GM12801 (cell line): ENCODE data around the gene CRADD.

Experiments
- CTCF ChIP-seq: IDR thresholded peaks from one replicate; pipeline ENCODE4 v1.5.1; 2011; ENCODE audit warnings: control low read depth; ENCODE audit not compliant: insufficient read length; ENCODE audit errors: extremely low read depth

Gene CRADD

DNA sequence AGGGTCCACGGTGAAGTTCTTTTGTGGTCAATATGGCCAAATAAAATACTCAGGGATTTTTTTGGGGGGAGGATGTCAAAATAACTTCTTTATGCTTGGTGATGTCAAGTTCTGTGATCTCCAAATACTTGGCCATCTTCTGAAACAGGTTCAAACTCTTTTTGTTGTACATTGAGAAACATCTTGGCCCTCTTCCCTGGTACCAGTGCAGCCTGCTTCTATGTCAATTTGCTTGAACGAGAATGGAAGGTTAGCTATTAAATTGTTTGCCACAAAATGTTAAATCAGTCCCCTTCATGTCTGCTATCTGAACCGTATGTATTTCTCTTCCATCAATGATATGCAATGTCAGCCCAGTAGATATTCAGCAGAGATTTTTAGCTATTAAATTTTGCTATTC is 6.1 kb upstream of the CRADD start:
- TF ChIP-seq CTCF, result no peak

GRCh38 chr12:93673084-93673483 is 4.1 kb upstream of the CRADD start:
- TF ChIP-seq CTCF, result no peak

- no peak for TF ChIP-seq CTCF
Measured at GRCh38 chr12:93674386-93674785, 2.8 kb upstream of the CRADD start.

GRCh38 chr12:93676408-93677194 is 574 bp upstream of the CRADD start:
- no peak for TF ChIP-seq CTCF

- no peak for TF ChIP-seq CTCF
Measured at GRCh38 chr12:93678779-93679178, 1.6 kb downstream of the CRADD start.

GRCh38 chr12:93679308-93679925 is 2.2 kb downstream of the CRADD start:
- TF ChIP-seq CTCF, result no peak

- no peak for TF ChIP-seq CTCF
Measured at GRCh38 chr12:93680006-93680405, 2.8 kb downstream of the CRADD start.
